Mucosa of gallbladder (tissue), 1 donor: ENCODE measurements around the gene ZNF350. TPM values are rescaled to one million over a fixed set of nuclear protein-coding genes. Genes with fewer than 3 reads are reported as not detected.
"Not testable (repeated sequence)": the region's sequence is repeated elsewhere in the genome, so short reads cannot be mapped to it uniquely, and the experiment has no call there.

Experiments used
- DNase-seq: peaks from one replicate; pipeline ENCODE4 v3.0.0-alpha.2; 2020; ENCODE audit warnings: low spot score
- total RNA-seq: library from RNA; stranded (reverse); gene quantifications from one replicate; pipeline ENCODE4 v1.2.1, GENCODE V29; 2021
- donor health status: DM: no; HTN: no; CAD: no.

The ZNF350 gene
- total RNA-seq, 1 donor from 2014 or later: 12.8 TPM

DNA sequence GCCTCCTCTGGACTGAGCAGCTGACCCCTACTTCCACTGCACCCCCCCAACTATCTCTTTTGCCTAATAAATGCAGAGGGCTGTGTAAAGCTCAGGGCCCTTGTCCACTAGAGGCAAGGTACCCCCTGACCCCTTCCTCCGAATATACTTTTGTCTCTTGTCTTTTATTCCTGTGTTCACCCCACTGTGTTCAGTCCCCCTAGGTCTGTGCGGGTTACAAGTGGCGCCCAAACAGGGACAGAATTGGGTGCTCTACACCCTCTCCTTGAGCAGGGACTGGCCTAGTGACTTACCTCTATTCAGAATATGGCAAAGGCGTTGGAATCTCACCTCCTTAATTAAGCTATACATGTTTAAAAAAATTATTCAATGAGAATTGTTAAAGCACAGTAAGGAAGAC is 15.0 kb downstream of the ZNF350 start:
- no peak for DNase-seq

GRCh38 chr19:51970718-51971117 is 15.9 kb downstream of the ZNF350 start:
- DNase-seq: no peak

- DNase-seq: no peak
Measured at GRCh38 chr19:51965583-51965982, 21.1 kb downstream of the ZNF350 start.

DNA sequence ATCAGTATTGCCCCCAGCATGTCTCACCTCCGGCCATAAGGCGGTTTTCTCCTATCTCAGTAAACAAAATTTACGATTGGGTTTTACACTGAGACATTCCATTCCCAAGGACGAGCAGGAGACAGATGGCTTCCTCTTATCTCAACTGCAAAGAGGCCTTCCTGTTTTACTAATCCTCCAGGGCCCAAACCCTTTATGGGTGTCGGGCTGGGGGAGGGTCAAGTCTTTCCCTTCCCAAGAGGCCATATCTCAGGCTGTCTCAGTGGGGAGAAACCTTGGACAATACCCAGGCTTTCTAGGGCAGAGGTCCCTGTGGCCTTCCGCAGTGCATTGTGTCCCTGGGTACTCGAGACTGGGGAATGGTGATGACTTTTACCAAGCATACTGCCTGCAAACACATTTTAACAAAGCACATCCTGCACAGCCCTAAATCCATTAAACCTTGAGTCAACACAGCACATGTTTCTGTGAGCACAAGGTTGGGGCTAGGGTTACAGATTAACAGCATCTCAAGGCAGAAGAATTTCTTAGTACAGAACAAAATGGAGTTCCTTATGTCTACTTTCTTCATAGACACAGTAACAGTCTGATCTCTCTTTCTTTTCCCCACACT is 25.9 kb downstream of the ZNF350 start:
- DNase-seq: not testable (repeated sequence)

DNA sequence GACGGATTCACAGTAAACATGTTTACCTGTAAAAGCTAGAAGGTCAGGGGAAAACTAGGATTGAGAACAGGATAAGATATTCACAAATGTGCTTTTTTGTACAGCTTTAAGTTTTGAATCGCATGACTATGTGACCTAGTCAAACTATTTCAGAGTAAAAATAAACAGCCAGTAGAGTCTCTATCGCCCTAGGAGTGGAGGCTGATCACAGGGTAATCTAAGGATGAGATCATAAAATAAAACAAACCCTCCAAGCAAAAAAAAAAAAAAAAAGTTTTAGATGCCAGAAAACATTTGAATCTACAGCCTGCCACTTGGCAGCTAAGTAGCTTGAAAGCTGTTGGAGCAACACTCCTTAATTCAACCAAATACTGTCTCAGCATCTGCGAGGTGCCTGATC is 26.8 kb downstream of the ZNF350 start:
- DNase-seq: no peak

DNA sequence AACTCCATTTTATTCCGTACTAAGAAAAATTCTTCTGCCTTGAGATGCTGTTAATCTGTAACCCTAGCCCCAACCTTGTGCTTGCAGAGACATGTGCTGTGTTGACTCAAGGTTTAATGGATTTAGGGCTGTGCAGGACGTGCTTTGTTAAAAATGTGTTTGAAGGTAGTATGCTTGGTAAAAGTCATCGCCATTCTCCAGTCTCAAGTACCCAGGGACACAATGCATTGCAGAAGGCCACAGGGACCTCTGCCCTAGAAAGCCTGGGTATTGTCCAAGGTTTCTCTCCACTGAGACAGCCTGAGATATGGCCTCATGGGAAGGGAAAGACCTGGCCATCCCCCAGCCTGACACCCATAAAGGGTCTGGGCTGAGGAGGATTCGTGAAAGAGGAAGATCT is 28.8 kb downstream of the ZNF350 start:
- not testable (repeated sequence) for DNase-seq

GRCh38 chr19:51948975-51949374 is 37.7 kb downstream of the ZNF350 start:
- no peak for DNase-seq

DNA sequence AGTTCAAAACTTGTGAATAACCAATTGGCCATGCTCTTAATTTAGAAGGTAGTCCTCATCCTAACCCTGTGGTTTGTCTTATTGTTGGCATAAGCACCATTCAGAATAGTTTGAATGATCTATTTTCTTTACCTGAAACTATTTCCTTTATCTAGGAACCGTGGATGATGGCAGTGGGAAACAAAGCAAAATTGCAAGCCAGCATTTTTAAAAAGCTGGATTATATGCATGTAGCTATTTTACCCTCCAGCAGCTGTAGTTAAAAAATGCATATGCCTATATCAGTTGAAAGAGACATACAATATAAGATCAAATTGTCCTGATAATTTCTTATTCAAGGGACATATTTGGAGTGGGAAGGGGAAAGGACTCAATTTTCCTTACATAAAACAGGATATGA is 40.0 kb downstream of the ZNF350 start:
- DNase-seq: no peak

GRCh38 chr19:51944798-51945552 is 41.7 kb downstream of the ZNF350 start:
- no peak for DNase-seq

DNA sequence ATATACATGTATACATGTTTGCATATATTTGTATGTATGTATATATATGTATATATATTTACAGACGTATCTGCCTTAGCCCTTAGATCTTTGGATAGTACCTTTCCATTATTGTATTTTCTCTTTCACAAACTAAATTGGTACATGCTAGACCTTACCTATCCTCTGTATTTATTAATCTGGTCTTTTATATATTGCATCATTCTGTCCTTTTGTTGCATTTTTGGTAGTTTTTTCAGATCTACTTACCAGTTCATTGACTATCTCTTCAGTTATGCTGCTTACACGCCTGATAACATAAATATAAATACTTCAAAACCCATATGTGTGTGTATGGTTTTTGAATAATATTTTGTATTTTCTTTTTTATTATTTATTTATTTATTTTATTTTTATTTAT is 47.7 kb downstream of the ZNF350 start:
- no peak for DNase-seq

DNA sequence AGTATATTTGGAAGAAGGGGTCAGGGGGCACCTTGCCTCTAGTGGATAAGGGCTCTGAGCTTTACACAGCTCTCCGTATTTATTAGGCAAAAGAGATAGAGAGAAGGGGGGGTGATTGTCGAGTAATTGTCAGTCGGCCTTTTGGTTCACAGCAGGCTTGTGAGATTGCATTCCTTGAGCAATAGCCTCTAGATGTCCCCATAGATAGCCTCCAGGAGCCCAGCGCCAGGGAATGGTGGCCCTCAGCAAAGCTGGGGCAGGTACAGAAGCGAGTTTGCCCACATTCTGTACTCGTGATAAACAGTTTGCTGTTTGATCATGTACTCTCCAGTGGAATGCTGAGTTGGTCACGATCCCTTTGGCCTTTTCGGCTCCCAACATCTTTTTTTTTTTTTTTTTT is 54.7 kb downstream of the ZNF350 start:
- no peak for DNase-seq

DNA sequence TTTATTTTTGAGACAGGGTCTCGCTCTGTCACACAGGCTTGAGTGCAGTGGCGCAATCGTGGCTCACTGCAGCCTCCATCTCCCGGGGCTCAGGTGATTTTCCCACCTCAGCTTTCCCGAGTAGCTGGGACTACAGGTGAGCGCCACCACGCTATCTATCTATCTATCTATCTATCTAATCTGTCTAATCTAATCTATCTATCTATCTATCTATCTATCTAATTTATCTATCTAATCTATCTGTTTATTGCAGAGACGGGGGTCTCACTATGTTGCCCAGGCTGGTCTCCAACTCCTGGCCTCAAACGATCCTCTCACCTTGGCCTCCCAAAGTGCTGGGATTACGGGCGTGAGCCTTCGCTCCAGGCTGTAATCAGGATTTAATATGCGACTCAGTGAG is 58.8 kb downstream of the ZNF350 start:
- DNase-seq: no peak

DNA sequence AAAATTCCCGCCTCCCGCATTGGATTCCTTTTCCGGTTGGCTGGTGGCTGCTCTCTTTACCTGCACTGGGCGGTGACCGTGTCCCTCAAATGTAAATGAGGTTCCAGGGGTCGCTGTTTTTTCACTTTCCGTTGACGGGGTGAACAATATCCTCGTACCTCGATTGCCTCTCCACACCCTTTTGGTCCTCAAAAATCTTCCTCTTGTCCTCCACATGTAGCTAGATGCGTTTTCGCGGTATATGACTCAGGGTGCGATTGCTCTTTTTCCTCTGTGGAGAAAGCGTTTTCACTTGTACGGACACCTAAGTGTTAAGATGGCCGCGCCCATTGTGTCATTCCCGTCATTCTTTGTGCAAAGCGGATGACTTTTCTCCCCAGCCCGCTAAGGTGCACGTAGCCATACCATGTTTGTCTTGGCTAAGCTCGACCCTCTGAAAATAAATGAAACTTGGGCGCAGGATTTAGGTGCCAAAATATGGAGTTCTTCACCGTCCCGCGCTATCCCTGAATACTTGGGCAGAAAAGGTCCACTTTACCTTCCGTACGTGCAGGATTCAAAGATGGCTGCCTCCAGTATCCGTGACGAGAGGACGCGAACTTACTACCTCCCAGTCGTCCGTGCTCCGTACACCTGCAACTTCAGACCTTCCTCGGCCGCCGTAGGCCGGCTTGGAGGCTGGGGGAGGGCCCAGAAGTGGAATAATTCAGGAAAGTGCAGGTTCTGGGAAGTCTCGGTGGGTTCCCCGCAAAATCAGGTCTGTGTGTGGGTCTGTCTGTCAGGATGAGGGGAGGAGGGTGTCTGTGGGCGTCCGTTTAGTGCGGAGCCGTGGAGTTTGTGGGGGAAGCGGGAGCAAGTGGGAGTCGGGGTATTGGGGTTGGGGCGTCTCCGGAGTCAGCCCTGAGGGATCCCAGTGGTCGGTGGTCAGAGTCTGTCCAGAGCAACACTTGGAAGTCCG is 59.6 kb downstream of the ZNF350 start, which contains the start of gene ZNF613:
Gene ZNF613 (plus strand): TSS at position 689 of the 958 bp plus-strand sequence. CDS start 8,749 bp downstream, outside the sequence.
- peak; percentile 92 for DNase-seq

GRCh38 chr19:51926426-51926783 is 60.2 kb downstream of the ZNF350 start:
- no peak for DNase-seq

- DNase-seq: no peak
Measured at GRCh38 chr19:51921949-51922348, 64.7 kb downstream of the ZNF350 start.

DNA sequence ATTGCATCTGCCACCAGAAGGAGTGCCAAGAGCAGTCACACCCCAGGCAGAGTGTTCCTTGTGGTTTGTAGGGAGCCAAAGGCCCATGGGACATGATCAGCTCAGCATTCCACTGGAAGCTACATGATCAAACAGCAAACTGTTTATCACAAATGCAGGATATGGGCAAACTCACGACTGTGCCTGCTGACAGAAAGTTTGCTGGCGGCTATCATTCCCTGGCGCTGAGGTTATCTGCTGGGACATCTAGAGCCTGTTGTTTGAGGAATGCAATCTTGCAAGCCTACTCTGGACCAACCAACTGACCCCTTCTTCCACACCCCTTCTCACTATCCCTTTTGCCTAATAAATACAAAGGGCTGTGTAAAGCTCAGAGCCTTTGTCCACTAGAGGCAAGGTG is 67.0 kb downstream of the ZNF350 start:
- no peak for DNase-seq

DNA sequence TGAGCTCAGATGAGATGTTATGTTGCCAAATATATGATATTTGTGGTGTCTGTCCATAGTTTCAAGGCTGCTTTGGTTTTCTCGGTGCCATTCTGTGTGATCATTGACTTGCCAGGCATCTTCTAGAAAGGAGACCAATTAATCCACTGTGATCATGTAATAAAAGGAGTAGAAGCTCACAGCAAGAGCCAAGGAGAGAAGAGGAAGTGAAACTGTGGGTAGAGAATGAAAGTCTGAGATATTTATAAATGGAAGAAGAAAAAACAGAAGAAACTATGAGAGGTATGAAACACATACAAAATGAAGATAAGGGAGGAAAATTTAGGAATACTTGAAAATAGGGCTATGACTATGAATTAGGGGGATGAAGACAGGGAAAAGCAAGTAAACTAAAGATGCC is 70.5 kb downstream of the ZNF350 start:
- DNase-seq: no peak

GRCh38 chr19:51915324-51915867 is 71.2 kb downstream of the ZNF350 start:
- DNase-seq: no peak
